HG02852 (cell line): ENCODE data around the gene CUBN.

ENCODE experiments used
- ATAC-seq: cut with Tn5 transposase; IDR thresholded peaks from one replicate; pipeline ENCODE4 v1.9.1; 2021; ENCODE audit warnings: mild to moderate bottlenecking, moderate library complexity; ENCODE audit not compliant: unreplicated experiment

CUBN gene

DNA sequence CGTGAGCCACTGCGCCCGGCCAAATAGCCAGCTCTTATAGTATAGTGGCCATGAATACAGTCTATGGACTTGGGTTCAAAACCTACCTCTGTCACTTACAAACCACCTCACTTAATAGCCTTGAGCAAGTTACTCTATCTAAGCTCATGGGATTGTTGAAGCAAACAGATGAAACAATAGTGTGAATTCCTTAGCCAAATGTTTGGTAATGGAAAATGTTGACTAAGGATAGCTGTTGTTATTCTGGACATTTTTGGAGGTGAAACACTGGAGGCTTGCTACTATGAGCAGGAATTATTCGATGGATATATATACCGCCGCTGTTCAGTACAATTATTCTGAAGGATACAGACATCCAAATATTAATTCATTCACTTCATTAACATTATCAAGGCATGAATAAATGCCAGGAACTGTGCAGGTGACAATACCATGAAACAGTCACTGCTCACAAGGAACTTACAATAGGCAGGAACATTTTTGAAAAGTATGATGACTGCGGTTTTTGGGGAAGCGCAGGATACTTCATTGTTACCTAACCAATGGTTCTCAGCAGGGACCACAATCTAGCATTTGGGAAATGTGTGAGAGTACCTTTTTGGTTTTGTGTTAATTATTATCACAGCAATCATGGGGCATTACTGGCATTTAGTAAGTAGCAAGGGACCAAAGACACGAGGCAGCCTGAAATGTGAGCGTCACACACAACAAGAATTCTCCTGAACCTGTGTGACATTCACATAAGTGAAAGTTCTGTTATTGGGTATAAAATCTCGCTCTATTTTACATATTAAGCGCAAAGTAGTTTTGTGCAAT lies 55.7 kb downstream of the CUBN start:
- ATAC-seq: no peak

DNA sequence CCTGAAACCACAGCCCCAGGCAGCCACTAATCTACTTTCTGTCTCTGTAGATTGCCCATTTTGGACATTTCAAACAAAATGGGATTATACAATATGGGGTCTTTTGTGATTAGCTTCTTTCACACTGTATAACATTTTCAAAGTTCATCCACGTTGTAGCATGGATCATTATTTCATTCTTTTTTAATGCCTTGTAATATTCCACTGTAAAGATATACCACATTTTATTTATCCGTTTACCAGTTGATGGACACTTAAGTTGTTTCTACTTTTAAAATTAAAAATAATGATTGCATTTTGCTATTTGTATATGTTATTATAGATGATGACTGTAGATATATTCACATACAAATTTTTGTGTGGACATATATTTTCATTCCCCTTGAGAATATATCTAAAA lies 60.7 kb downstream of the CUBN start:
- ATAC-seq: no peak

DNA sequence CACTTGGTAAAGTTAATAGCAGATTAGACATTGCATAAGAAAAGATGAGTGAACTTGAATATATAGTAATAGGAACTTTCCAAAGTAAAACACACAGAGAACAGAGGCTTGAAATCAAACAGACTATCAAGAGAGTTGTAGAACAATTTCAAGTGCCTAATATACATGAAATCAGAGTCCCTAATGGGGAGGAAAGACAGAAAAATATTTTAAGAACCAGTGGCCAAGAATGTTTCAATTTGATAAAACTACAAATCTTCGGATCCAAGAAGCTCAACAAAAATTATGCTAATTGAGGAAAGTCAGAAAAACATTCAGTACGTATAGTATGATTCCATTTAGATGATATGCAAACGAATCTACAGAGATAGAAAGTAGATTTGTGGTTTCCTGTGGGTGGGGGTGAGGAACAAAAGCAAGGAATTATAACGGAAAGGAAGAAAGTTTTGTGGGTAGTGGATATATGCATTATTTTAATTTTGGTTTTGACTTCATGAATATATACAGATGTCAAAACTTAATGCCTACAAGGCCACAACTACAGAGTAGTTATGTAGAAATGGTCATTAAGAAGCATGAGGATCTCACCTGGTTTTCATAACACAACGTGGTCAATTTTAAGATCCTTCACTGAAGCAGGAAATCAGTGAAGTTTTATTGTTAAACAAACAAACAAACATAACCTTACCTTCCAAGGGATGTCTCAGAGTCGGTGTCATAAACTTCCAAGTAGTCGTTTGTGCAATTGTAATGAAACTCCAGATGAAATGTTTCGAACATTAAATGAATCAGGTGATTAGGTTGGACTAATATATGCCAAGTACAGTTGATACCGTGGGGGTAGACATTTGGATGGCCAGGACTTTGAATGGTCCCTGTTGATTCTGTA lies 62.0 kb downstream of the CUBN start:
- ATAC-seq: no peak

DNA sequence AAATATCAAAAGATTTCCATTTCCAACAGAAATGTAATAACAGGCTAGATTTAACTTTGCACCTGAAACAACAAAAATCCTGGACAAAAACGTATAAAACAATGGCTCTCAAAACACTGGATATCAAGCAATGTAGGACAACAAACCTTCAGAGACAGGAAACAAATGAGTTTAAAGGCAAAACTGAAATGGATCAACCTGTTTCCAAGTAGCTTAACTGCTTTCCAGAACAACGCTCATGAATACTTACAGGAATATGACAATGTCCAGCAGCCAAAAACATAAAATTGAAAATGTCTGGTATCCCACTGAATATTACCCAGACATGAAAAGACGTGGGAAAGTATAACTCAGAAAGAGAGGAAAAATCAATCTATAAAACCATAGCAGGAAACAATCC lies 62.8 kb downstream of the CUBN start:
- ATAC-seq: no peak

DNA sequence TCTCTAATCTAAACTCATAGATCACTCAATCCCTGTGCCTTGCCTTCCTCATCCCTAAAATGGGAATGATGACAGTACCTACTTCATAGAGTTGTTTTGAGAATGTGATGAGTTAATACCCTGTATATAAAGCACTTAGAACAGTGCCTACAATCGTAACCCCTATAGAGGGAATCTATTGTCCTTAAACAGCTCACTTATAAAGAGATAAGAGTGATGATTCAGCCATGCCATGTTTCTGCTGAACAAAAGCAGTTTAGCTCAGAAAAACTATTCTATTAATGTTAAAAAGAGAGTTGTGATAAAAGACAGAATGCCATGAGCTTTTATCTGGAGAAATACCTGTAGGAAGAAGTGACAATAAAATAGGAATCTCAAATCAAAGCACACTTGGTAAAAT lies 63.6 kb downstream of the CUBN start:
- no peak for ATAC-seq

DNA sequence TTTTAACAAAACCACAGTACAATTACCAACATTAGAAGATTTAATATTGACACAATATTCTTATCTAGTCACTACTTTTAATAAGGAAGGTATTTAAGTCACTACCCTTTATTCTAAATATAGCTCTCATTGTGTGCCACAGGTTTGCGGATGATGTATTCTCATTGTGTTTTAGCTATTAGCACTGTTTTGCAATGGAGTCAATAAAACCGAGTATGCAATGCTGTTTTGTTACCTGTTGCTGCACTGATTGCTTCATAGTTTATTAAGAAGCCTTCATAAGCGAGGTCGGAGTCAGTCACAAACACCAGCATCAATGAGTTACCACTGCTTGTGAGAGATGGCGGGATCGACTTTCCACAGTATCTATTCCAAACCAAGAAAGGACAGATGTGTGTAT lies 64.3 kb downstream of the CUBN start:
- no peak for ATAC-seq

DNA sequence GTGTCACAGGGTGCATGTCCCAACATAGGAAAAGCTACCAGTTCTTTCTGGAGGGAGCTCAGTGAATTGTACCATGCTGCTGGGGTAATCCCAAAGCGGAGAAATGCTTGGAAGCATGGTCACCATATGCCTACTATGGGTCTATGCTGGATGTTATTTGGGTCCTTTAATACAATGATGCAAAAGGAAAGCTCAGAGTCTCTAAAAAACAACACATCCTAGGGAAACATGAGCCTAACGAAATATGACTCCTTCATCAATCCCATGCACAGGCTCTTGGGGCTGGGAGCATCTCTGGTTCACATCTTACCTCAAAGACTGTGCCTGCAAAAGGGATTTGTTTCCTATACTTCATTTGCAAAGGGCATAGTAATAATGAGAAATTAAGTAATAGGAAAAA lies 65.2 kb downstream of the CUBN start:
- ATAC-seq: no peak

DNA sequence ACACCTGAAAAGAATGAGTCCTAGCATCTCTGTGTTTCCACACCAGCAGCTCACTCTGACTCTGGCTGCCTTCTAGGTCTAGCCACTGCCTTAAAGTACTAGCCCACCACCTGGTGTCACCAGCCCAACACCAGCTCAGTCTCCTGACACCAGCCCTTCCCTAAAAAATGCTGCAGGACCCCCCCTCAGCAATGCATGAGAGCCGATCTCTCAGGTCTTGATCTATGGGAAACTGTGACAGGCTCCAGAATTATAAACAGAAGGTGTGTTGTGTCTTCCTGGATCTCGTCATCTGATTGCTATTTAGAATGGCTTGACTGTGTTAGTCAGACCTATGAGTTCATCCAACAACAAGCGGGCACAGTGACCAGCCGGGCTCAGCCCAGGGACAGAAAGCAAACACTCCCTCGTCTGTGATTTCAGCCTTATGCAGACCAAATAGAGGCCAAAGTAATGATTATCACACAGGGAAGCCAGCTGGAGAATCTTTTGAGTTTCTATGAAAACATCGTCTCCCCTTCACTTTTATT lies 66.6 kb downstream of the CUBN start:
- no peak for ATAC-seq

DNA sequence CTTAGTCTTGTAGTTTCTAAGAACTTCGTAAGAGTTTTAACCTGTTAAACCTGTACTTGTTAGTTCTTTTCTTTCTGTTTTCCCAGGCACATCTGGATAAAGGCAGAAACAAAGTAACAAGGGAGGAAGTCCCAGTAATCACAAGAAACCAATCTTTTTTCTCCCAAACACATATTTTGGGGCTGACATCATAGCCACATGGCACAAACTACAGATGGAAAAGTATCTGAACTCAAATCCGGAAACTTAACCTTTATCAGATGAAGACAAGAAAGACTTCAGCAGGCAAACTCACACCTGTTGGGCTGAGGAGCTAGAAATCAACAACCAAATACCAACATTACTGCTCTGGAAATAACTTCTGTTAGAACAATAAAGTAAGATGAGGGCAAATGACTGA lies 67.1 kb downstream of the CUBN start:
- no peak for ATAC-seq

DNA sequence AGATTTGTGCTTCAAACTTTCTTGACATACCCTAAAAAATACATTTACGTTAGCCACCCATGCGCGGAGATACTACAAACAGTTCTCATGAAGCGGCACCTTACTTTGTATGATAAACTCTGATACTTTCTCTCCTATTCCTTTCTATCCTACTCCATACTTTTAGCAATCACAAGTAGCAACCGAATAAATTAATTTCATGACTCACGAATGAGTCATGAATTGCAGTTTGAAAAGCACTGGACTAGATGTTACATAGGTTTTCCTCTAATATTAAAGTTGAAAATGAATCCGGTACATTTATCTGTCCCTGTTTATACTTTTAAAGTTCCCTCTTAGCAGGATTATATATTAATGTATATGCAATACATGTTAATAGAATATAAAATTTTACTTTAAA lies 67.6 kb downstream of the CUBN start:
- ATAC-seq: no peak

DNA sequence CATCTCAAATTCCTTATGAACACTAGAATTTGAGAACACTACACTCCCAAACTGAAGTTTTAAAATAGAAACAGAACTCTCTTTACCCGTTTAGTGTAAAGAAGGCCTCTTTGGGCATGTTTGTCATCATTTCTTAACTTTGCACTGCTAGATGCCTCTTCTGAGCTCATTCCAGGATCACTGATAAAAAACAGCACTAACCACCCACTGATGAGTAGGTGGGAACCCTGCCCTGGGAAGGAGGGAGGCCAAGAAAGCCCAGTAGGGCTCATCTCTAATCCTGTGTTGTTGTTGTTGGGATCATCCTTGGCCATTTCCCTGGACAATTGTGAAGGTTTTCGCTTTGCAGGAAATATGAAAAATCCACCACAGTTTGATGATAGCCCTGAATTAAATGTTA lies 68.2 kb downstream of the CUBN start:
- no peak for ATAC-seq

DNA sequence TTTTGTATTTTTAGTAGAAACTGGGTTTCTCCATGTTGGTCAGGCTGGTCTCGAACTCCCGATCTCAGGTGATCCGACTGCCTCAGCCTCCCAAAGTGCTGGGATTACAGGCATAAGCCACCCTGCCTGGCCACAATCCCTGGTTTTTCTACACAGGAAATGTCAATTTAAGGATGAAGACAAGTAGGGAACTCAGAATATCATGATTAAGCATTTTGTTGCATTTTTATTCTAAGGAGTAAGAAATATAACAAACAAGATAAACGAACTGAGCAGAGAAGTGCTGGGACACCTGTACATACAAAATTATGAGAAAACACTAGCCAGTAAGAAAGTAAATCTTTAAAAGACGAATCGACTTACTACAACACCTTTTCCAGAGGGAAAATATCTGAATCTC lies 69.3 kb downstream of the CUBN start:
- ATAC-seq: no peak

DNA sequence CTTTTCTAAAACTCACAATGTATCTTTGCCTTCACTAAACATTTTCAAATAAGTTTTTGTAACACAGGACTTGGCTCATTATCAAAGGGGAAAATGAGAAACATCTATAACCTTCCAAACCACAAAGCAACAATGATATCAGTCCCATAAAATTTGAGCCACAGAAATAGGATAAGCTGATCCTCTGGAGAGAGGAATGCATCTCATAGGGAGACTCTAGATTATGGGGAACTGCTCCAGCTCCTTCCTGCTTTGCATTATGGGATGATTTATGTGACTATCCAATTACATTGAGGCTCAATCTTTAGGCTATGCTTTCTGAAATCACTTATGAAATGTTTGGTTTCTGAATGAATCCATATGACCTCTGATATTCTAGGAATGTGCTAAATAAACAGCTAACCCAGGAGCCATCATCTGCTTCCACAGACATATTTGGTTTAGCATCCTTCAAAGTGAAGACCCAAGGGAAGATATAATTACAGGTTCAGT lies 70.4 kb downstream of the CUBN start:
- no peak for ATAC-seq

DNA sequence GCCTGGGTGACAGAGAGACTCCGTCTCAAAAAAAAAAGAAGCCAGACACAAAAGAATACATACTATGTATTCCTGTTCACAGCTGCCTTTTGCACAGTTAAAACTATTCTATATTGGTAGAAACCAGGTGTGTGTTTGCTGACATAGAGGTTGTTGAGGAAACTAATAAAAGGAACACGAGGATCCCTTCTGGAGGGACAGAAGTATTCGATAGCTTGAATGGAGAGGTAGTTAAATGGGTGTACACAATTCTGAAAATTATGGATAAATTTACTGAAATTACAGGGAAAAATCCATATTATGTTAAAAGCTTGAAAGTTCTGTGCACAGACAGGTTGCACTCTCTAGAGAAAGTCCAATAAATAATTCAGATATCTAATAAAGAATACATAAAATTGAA lies 71.5 kb downstream of the CUBN start:
- ATAC-seq: no peak

DNA sequence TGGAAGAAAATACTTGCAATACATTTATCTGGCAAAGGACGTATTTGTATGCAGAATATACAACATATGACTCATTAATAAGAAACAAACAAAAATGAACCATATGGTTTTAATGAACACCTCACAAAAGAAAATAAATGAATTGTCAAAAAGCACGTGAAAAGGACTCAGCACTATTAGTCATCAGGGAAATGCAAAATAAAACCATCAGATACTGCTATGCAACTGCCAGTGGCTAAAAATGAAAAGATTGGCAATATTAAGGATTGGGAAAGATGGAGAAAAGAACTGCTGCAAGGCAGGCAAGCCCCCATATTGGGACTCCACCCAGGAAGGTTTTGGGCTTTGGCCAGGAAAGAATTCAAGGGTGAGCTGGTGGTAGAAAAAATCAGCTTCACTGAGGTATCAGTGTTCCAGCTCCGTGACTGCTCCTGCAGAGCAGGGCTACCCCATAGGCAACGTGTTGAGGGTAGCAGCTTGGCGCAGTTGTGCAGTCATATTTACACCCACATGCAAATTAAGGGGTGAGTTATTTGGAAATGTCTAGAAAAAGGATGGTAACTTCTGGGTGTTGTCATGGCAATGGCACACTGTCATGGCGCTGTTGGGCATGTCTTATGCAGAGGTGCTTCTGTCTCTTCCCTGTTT lies 72.7 kb downstream of the CUBN start:
- ATAC-seq: no peak

DNA sequence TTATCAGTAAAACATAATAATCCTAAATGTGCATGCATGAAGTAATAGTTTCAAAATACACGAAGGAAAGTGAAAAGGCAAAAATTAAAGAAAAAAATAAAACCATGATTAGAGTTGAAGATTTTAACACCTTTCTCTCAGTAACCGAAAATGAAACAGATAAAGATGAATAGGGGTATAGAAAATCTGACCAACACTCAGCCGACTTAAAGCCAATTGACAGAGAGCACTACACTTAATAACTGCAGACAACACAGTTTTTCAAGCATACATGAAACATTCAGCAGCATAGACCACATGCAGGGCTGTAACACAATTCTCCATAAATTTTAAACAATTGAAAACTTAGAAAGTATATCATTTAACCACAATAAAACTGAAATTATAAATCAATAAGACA lies 76.1 kb downstream of the CUBN start:
- ATAC-seq: no peak

DNA sequence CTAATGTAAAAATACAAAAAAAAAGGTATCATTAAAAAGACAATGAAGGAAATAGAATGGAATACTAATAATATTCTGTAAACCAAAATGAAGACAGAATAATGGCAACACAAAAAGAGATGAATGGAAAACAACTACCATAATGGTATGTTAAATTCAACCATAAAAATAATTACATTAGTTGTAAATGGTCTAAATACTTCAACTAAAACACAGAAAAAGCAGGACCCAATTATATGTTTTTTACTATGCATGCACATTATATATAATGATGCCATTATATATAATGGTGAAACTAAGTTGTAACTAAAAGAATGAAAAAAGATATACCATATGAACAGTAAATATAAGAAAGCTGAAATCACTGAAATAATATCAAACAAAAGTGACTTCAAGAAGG lies 76.5 kb downstream of the CUBN start:
- ATAC-seq: no peak

DNA sequence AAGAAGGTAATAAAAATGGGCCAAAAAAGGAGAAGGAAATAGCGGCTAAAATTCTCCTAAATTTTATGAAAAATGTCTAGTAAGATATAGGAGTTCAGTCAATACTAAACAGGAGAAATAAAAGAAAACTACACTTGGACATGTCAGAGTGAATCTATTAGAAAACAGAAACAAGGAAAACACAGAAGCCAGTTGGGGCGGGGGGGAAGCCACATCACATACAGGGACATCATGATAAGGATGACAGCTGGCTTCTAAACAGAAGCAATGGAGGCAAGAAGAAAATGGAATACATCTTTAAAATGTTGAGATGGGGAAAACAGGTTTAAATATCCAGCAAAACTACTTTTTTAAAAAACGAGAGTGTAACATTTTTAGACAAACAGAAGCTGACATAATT lies 77.8 kb downstream of the CUBN start:
- no peak for ATAC-seq

DNA sequence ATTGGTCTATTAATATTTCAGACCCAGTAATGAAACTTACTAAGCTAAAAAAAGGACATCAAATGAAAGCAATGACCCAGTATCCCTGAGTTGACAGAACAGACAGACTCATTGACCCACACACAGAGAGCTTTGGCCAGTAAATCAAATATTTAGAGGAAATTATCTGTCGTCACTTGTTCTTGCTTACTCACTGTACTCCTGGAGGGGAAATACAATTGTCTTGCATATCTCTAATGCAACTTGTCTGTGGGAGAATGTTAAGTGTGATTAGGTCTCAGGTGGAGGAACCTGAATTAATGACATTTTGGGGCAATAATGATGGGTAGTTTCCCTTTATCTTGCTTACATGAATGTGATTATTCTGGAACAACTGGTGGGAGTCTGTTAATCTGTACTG lies 80.4 kb downstream of the CUBN start:
- no peak for ATAC-seq

DNA sequence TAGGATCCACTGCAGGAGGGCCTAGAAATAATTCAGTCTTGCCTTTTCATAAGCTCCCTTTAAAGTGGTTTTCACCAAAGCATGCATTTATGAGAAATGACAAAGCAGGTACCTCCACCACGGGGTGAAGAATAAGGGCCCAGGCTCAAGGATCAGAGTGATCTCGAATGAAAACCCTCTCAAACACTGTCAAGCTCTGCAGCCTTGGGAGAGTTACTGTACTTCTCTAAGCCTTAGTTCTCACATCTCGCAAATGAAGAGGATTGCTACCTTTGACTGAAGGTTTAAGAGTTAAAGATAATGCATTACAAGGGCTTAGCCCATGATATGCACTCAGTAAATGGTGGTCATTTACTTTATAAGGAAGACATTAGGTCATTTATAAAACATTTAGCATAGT lies 81.7 kb downstream of the CUBN start:
- ATAC-seq: no peak

DNA sequence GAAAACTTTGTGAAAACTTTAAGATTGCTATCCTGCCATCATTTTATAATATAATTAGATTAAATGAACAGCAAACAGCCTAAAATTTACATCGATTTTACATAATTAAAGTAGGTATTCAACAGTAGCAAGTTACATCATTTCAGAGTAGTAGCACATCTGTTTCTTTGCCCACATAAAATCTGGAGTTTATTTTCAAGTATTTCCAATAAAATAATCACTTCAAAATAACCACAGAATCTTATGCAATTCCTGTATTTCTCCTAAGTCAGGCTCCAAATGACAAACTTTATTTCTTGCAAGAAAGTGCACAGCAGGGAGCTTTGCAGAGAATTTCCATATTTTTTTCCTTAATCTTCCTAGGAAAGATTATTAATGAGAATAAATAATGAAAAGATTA lies 82.6 kb downstream of the CUBN start:
- ATAC-seq: no peak
